Panc1 (cell line): ENCODE data around the gene MS4A6E. TPM values are rescaled to one million over a fixed set of nuclear protein-coding genes. Genes with fewer than 3 reads are reported as not detected.

ENCODE experiments used
- ATAC-seq: fragments of 200-7000 bp; cut with Tn5 transposase; 2 replicates; pipeline ENCODE4 v1.9.1; 2020; ENCODE audit warnings: mild to moderate bottlenecking, moderate library complexity
- BruUV-seq: library from RNA; stranded (reverse); fragments of 400-500 nt; replicated peaks from 2 replicates; lab custom pipeline; 2021; lab: Mats Ljungman, UMichigan
- CTCF ChIA-PET: fragments of 300-600 bp; sonication (Branson Sonifier 250); formaldehyde crosslinking; loops from one replicate; lab custom pipeline; 2022; ENCODE audit warnings: antibody characterized with exemption; lab: Charles Lee
- POLR2A ChIA-PET: fragments of 300-600 bp; sonication (Branson Sonifier 250); formaldehyde crosslinking; loops from one replicate; lab custom pipeline; 2022; ENCODE audit warnings: antibody characterized with exemption; lab: Charles Lee
- DNase-seq: peaks from one replicate; pipeline ENCODE4 v3.0.0-alpha.2; 2010; ENCODE audit warnings: low read depth, low spot score
- H3K27ac ChIP-seq: 2 replicates; pipeline ENCODE4 v1.5.1; 2011; ENCODE audit warnings: mild to moderate bottlenecking, low read length, inconsistent platforms
- H3K27me3 ChIP-seq: fragments of 200-500 bp; sonication (Bioruptor generic); 2 replicates; pipeline ENCODE4 v1.6.0; 2014; ENCODE audit warnings: low read length, inconsistent platforms; ENCODE audit not compliant: control insufficient read depth, insufficient read depth
- H3K36me3 ChIP-seq: fragments of 200-500 bp; sonication (Bioruptor generic); 2 replicates; pipeline ENCODE4 v1.5.1; 2014; ENCODE audit warnings: inconsistent platforms, mild to moderate bottlenecking, low read length, moderate library complexity; ENCODE audit not compliant: control insufficient read depth, insufficient read depth
- H3K4me1 ChIP-seq: 2 replicates; pipeline ENCODE4 v1.5.1; 2011; ENCODE audit warnings: inconsistent platforms, mild to moderate bottlenecking, low read length, moderate library complexity; ENCODE audit not compliant: control insufficient read depth, insufficient read depth
- H3K4me3 ChIP-seq, 2 experiments: 2 replicates each; pipeline ENCODE4 v1.5.1; 2011 to 2012; ENCODE audit warnings: low read depth in 2 of 2, low read length in 2 of 2, mild to moderate bottlenecking in 2 of 2, inconsistent platforms in 1 of 2, moderate library complexity in 1 of 2
- H3K9me3 ChIP-seq: fragments of 200-500 bp; sonication (Bioruptor generic); 2 replicates; pipeline ENCODE4 v1.5.1; 2014; ENCODE audit warnings: low read depth, mild to moderate bottlenecking, inconsistent platforms, low read length, moderate library complexity; ENCODE audit not compliant: control insufficient read depth, insufficient read depth
- CTCF ChIP-seq: fragments of 450-650 bp; IDR thresholded peaks from 2 replicates; pipeline ENCODE4 v1.5.1; 2017; ENCODE audit warnings: mild to moderate bottlenecking
- POLR2AphosphoS5 ChIP-seq: IDR thresholded peaks from 2 replicates; pipeline ENCODE4 v1.6.1; 2012; ENCODE audit warnings: mild to moderate bottlenecking, low read depth, low read length, moderate library complexity
- REST ChIP-seq, 2 experiments: IDR thresholded peaks; 2 replicates each; pipeline ENCODE4 v1.6.1; 2011 to 2012; ENCODE audit warnings: low read depth in 2 of 2, control low read depth in 1 of 2, low read length in 1 of 2, mild to moderate bottlenecking in 1 of 2, moderate library complexity in 1 of 2; ENCODE audit not compliant: insufficient read depth in 1 of 2
- SIN3A ChIP-seq: IDR thresholded peaks from 2 replicates; pipeline ENCODE4 v1.6.1; 2012; ENCODE audit warnings: low read depth, mild to moderate bottlenecking, low read length, moderate library complexity, borderline replicate concordance; ENCODE audit not compliant: insufficient read depth
- TCF7L2 ChIP-seq: IDR thresholded peaks from 2 replicates; pipeline ENCODE4 v1.6.1; 2011; ENCODE audit warnings: mild to moderate bottlenecking, low read depth, low read length, inconsistent platforms
- in situ Hi-C: cut with HindIII; loops from 2 replicates; pipeline ENCODE4 v1.10.0; 2016; ENCODE audit warnings: low sequenced_read_pairs, low pct_unique_long_range_greater_than_20kb
- intact Hi-C: fragments of 100-400 bp; cut with micrococcal nuclease; formaldehyde crosslinking; loops from one replicate; pipeline ENCODE4 v1.10.0; 2022; ENCODE audit not compliant: unreplicated experiment
- total RNA-seq: library from RNA; stranded (reverse); gene quantifications from one replicate; pipeline ENCODE4 v1.2.1, GENCODE V29; 2021; ENCODE audit not compliant: unreplicated experiment

MS4A6E gene
- total RNA-seq, 1 experiment from 2014 or later = not detected

- TF ChIP-seq SIN3A (no peak), TCF7L2 (no peak), REST (IDR thresholded peaks at IDR 0.05; ENCODE audit: insufficient read depth in 1 of 2, low read depth in 2 of 2, low read length in 1 of 2) (no peak), CTCF (no peak), POLR2AphosphoS5 (no peak)
- Histone ChIP-seq H3K27me3 (no peaks in the 10 kb centered on the region), H3K9me3 (no peaks in the 10 kb centered on the region), H3K4me1 (no peaks in the 10 kb centered on the region), H3K27ac (no peak overlapping the region), H3K36me3 (no peaks in the 10 kb centered on the region), H3K4me3 (no peak overlapping the region)
- BruUV-seq = no TSS peak
- DNase-seq (no peak), ATAC-seq (no peak)
- ChIA-PET CTCF (no interaction called here), POLR2A (no interaction called here)
- in situ Hi-C loops = no loop called here
- intact Hi-C loops = no loop called here
These were observed 62.3 kb downstream of the MS4A6E start for GRCh38 chr11:60389279-60389910.

GRCh38 chr11:60390419-60390818 lies 63.4 kb downstream of the MS4A6E start:
- ChIA-PET POLR2A (no interaction called here), CTCF (no interaction called here)
- Histone ChIP-seq H3K9me3 (no peaks in the 10 kb centered on the region), H3K4me3 (no peak overlapping the region), H3K27me3 (no peaks in the 10 kb centered on the region), H3K36me3 (no peaks in the 10 kb centered on the region), H3K4me1 (no peaks in the 10 kb centered on the region), H3K27ac (no peak overlapping the region)
- DNase-seq = no peak
- in situ Hi-C loops (no loop called here), intact Hi-C loops (no loop called here)
- no TSS peak for BruUV-seq
- TF ChIP-seq SIN3A (no peak), CTCF (no peak), POLR2AphosphoS5 (no peak), TCF7L2 (no peak), REST (IDR thresholded peaks at IDR 0.05; ENCODE audit: insufficient read depth in 1 of 2, low read depth in 2 of 2, low read length in 1 of 2) (no peak)
- ATAC-seq = no peak
